IPS-18a (cell line): Measurements from ENCODE around the gene SPTLC1.
A peak's percentile ranks its signal among the peaks of the same experiment; 100 is the strongest.
"Not testable (repeated sequence)": the region's sequence is repeated elsewhere in the genome, so short reads cannot be mapped to it uniquely, and the experiment has no call there.

Experiments
- H3K27ac ChIP-seq: one replicate; pipeline ENCODE4 v1.5.1; 2013; ENCODE audit warnings: low read length
- H3K27me3 ChIP-seq: one replicate; pipeline ENCODE4 v1.6.1; 2013; ENCODE audit warnings: mild to moderate bottlenecking, low read length; ENCODE audit not compliant: control insufficient read depth, insufficient read depth
- H3K36me3 ChIP-seq: one replicate; pipeline ENCODE4 v1.6.1; 2013; ENCODE audit warnings: low read depth, low read length; ENCODE audit not compliant: control insufficient read depth
- H3K4me1 ChIP-seq: one replicate; pipeline ENCODE4 v1.6.1; 2013; ENCODE audit warnings: low read depth, low read length; ENCODE audit not compliant: control insufficient read depth
- H3K4me3 ChIP-seq: one replicate; pipeline ENCODE4 v1.5.1; 2013; ENCODE audit warnings: low read length
- H3K9ac ChIP-seq: one replicate; pipeline ENCODE4 v1.6.1; 2013; ENCODE audit warnings: mild to moderate bottlenecking, low read length, moderate library complexity
- H3K9me3 ChIP-seq: one replicate; pipeline ENCODE4 v1.6.1; 2013; ENCODE audit warnings: low read depth, low read length; ENCODE audit not compliant: control insufficient read depth

The SPTLC1 gene, protein sequence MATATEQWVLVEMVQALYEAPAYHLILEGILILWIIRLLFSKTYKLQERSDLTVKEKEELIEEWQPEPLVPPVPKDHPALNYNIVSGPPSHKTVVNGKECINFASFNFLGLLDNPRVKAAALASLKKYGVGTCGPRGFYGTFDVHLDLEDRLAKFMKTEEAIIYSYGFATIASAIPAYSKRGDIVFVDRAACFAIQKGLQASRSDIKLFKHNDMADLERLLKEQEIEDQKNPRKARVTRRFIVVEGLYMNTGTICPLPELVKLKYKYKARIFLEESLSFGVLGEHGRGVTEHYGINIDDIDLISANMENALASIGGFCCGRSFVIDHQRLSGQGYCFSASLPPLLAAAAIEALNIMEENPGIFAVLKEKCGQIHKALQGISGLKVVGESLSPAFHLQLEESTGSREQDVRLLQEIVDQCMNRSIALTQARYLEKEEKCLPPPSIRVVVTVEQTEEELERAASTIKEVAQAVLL

DNA sequence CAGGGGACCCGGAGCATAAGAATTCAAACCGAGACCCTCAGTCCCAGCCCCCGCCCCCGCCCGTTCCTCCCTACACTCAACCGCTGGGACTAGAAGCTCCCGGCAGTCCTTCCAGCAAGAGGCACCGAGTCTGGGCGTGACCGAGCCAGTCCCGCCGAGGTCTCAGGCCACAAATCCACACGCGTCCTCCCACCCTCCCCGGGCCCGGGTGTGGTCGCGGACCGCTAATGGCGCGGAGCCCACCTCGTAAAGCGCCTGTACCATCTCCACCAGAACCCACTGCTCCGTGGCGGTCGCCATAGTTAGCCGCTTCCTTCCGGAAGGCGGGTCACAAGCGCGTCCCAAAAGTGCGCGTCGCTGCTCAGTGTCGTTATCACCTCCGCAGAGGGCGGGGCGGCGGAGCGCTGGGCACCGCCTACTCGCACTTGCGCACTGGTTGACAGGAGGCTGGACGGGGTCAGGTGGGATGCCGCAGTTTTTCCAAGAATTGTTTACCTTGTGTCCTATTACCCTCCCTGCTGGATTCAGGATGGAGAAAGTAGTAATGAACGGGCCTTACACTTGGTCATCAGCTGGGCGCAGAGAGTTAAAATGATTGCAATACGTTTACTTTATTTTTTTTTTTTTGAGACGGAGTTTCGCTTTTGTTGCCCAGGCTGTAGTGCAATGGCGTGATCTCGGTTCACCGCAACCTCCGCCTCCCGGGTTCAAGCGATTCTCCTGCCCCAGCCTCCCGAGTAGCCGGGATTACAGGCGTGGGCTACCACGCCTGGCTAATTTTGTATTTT is at the start of gene SPTLC1:
Gene SPTLC1, minus strand, starts transcription at position 343 of the 788 bp plus-strand sequence. Its CDS starts 43 bp downstream, at position 300.
- peak within 1 kb of the TSS; percentile 96 for H3K4me3 ChIP-seq
- peaks cover 14% of the 10 kb centered on the region for H3K36me3 ChIP-seq
- peak within 1 kb of the TSS; percentile 72 for H3K27ac ChIP-seq
- H3K9ac ChIP-seq, result peak within 1 kb of the TSS; percentile 89
- no peaks in the 10 kb centered on the region for H3K4me1 ChIP-seq
- no peaks in the 10 kb centered on the region for H3K27me3 ChIP-seq
- H3K9me3 ChIP-seq, result no peaks in the 10 kb centered on the region

DNA sequence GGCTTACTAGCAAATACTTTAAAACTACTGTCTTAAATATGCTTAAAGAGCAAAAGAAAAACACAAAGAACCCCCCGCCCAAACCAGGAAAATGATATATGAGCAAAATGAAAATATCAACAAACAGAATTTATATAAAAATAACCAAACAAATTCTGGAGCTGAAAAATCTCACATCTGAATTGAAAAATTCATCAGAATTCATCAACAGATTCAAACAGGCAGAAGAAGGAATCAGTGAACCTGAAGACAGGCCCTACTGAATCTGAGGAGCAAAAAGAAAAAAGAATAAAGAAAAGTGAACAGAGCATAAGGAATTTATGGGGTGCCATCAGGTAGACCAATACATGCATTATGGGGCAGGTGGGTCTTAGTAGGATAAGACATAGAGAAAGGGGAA is 49.8 kb upstream of the SPTLC1 start:
- Histone ChIP-seq H3K4me1 (no peaks in the 10 kb centered on the region), H3K4me3 (no peak overlapping the region), H3K9me3 (no peaks in the 10 kb centered on the region), H3K27ac (no peak overlapping the region), H3K36me3 (no peaks in the 10 kb centered on the region), H3K27me3 (no peaks in the 10 kb centered on the region), H3K9ac (no peak overlapping the region)

DNA sequence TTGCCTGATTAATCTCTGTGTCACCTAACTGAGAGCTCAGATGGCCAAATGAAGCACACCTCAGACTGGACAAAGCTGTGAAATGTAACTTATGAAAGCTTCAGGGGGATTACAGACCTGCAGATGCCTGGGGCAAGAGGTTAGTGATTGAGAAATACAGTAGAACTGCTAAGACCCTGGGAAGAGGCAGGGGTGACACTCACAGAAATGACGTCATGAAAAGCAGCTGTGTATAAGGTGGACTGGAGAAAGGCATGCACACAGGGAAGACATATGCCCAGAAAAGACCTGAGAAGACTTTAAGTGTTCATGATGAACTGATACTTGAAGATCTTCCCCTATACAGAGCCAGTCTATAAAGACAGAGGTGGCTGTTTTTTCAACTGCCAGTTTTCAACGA is 49.3 kb upstream of the SPTLC1 start:
- Histone ChIP-seq H3K27me3 (no peaks in the 10 kb centered on the region), H3K9ac (no peak overlapping the region), H3K36me3 (no peaks in the 10 kb centered on the region), H3K4me3 (no peak overlapping the region), H3K9me3 (no peaks in the 10 kb centered on the region), H3K4me1 (no peaks in the 10 kb centered on the region), H3K27ac (no peak overlapping the region)

DNA sequence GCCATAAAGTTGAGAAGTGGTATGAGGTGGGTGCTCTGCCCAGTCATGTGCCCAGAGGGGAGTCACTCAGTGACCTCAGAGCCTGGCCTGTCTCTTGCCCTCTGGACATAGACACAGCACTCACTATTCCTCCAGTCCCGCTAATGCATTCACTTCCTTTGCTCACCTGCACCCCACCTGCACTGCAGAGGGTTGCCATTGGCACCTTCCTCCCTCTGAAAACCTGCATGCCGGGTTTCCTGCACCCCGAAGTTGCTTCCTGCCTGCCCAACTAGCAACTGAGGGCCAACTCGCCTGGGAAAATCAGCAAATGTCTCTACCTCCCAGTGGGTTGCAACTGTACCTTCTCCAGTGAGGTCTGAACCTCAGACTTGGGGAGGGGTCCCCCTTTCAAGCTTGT is 48.1 kb upstream of the SPTLC1 start:
- Histone ChIP-seq H3K9ac (no peak overlapping the region), H3K27ac (no peak overlapping the region), H3K9me3 (no peaks in the 10 kb centered on the region), H3K27me3 (no peaks in the 10 kb centered on the region), H3K4me1 (no peaks in the 10 kb centered on the region), H3K4me3 (no peak overlapping the region), H3K36me3 (no peaks in the 10 kb centered on the region)

DNA sequence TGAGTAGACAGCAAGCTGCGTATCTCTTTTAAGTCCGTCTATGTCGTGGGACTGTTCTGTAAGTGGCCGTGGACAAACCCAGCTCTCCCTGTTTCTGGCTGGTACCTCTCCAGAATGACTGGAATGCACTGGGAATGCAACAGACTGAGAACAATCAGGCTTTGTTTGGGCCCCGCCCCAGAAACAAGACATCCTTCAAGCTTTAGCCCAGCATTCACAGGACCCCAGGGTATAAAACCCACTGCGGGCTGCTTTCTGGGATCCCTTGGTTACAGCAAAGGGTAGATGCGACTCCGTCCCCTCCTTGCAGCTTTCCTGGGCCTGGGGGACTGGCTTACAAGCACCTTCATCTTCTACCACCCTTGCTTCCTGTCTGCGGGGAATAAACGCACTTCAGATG is 45.6 kb upstream of the SPTLC1 start:
- H3K27me3 ChIP-seq, result no peaks in the 10 kb centered on the region
- no peaks in the 10 kb centered on the region for H3K4me1 ChIP-seq
- H3K27ac ChIP-seq, result no peak overlapping the region
- no peak overlapping the region for H3K4me3 ChIP-seq
- H3K9me3 ChIP-seq, result no peaks in the 10 kb centered on the region
- no peaks in the 10 kb centered on the region for H3K36me3 ChIP-seq
- H3K9ac ChIP-seq, result no peak overlapping the region

DNA sequence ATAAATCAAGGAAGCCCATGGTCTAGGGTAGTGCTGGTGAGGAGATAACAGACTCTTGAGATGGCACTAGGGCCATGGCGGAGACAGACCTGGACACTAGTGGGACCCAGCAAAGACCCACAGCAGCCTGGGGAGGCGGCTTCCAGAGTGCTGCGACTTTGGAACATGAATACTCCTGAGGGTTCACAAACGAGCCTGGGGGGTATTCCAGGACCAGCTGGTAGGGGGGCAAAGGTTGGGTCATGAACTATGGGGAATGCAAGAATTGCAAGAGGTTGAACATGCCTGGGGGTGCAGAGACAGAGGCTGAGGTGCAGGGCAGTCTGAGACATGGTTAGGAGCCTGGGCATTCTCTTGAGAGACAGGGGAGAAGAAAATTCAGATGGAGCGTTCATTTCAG is 43.8 kb upstream of the SPTLC1 start:
- Histone ChIP-seq H3K9ac (no peak overlapping the region), H3K4me1 (no peaks in the 10 kb centered on the region), H3K9me3 (no peaks in the 10 kb centered on the region), H3K27ac (no peak overlapping the region), H3K27me3 (no peaks in the 10 kb centered on the region), H3K4me3 (no peak overlapping the region), H3K36me3 (no peaks in the 10 kb centered on the region)

DNA sequence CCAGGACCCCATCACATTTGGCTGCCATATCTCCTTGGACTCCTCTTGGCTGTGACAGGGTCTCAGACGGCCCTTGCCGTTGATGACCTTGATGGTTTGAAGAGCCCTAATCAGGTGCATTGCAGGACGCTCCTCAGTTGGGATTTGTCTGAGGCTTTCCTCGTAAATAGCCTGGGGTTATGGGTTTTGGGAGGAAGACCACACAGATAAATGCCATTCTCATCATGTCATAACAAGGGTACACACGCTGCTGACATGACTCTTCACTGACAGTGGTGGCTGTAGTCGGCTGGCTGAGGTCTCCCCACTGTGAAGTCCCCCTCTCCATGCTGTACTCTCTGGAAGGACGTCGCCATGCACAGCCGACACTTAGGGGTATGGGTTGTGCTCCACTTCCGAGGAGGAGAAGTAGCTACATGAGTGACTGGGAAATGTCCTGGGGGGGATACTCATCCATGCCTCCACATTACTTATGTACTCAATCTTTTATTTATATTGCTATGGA is 42.9 kb upstream of the SPTLC1 start:
- no peak overlapping the region for H3K27ac ChIP-seq
- no peak overlapping the region for H3K4me3 ChIP-seq
- no peaks in the 10 kb centered on the region for H3K27me3 ChIP-seq
- H3K9me3 ChIP-seq, result no peaks in the 10 kb centered on the region
- H3K9ac ChIP-seq, result no peak overlapping the region
- H3K4me1 ChIP-seq, result no peaks in the 10 kb centered on the region
- H3K36me3 ChIP-seq, result no peaks in the 10 kb centered on the region

DNA sequence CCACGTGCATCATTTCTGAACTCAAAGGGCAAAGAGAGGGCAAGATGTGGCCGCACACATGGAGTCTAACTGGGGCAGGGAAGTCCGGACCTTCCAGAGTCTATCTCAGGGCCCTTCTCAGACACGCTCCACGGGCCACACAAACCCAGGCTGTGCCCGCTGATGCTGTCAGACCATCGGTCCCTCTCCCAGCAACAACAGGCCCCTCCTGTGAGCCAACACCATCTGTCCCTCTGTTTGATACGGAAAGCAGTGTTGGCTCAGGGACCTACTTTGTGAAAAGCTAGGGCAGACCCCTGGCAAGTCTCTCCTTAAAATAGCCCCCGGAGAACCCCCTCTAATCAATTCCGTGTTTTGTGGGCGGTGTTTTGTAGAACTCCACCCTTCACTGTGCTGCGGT is 40.5 kb upstream of the SPTLC1 start:
- H3K27ac ChIP-seq, H3K36me3 ChIP-seq, H3K9me3 ChIP-seq, H3K4me1 ChIP-seq, H3K9ac ChIP-seq, H3K27me3 ChIP-seq, H3K4me3 ChIP-seq: not testable (repeated sequence)

DNA sequence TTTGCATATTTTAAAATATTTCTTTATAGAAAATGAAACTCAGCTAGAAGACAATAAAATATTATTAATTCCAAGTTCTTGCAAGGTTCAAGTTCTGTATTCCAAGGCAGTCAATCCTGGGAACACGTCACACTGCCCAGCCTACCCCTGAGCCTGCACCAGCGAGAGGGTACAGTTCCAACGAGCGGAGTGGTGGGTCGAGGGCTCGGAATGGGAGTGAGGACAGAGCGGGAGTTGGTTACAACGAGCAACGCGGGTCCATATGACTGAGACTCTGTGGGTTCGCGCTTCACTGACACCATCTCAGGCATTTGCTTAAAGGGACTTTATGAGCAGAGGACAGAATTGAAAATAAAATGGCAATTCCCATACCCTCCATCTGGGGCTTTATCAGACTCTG is 40.0 kb upstream of the SPTLC1 start:
- H3K36me3 ChIP-seq, result no peaks in the 10 kb centered on the region
- H3K9me3 ChIP-seq, result no peaks in the 10 kb centered on the region
- no peaks in the 10 kb centered on the region for H3K27me3 ChIP-seq
- no peak overlapping the region for H3K9ac ChIP-seq
- H3K4me1 ChIP-seq, result no peaks in the 10 kb centered on the region
- no peak overlapping the region for H3K27ac ChIP-seq
- H3K4me3 ChIP-seq, result no peak overlapping the region

- not testable (repeated sequence) for H3K4me3 ChIP-seq, H3K27ac ChIP-seq, H3K27me3 ChIP-seq, H3K36me3 ChIP-seq, H3K9me3 ChIP-seq, H3K9ac ChIP-seq, H3K4me1 ChIP-seq
Measured at GRCh38 chr9:92153466-92154415, 38.5 kb upstream of the SPTLC1 start.
